Activated CD4-positive, CD25-positive, alpha-beta regulatory T cell treated with anti-CD3 and anti-CD28 coated beads, Interleukin-2, amount 50 U/mL, for 72 hours (primary cell): Measurements from ENCODE around the gene PSMD6.

Source experiments
- DNase-seq: peaks from one replicate; pipeline ENCODE4 v3.0.0; 2021

Gene PSMD6

DNA sequence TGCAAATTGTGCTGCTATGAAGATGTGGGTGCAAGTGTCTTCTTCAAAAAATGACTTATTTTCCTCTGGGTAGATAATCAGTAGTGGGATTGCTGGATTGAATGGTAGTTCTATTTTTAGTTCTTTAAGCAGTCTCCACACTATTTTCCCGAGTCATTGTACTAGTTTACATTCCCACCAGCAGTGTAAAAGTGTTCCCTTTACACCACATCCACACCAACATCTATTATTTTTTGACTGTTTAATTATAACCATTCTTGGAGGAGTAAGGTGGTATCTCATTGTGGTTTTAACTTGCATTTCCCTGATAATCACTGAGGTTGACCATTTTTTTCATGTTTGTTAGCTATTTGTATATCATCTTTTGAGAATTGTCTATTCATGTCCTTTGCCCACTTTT is 19.7 kb upstream of the PSMD6 start:
- DNase-seq: no peak

DNA sequence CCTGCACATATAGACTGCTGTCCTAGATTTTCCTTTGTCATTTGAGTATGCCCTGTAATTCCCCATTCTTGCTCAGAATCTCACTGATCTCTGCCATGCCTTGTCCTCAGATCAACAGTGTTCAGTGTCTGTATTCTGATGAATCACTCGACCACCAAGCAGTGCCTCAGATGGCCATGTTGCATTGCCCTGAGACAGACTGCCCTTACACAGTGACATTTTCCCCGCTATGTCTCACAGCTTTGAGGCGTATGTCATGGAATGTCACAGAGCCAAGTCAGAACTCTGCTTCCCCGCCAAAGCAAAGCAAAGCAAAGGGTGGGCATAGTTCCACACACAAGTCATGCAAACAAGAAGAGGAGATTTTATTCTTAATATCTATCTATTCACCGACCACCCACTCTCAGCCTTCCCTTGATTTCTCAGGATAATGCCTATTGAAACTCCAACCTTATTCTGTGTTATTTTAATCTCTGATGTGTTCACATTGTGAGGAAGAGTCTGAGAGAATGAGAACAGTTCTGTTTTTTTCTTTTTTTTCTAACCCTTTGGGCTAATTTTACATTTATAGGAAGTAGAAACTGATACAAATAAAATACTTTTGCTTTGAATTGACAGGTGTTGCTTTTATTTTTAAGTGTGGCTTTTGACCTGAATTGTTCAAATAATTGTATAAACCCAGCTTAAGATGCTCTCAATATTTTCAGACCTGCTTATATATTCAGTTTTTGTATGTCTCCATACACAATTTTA is 16.9 kb upstream of the PSMD6 start:
- DNase-seq: no peak

- no peak for DNase-seq
Measured at GRCh38 chr3:64039332-64039731, 16.0 kb upstream of the PSMD6 start.

DNA sequence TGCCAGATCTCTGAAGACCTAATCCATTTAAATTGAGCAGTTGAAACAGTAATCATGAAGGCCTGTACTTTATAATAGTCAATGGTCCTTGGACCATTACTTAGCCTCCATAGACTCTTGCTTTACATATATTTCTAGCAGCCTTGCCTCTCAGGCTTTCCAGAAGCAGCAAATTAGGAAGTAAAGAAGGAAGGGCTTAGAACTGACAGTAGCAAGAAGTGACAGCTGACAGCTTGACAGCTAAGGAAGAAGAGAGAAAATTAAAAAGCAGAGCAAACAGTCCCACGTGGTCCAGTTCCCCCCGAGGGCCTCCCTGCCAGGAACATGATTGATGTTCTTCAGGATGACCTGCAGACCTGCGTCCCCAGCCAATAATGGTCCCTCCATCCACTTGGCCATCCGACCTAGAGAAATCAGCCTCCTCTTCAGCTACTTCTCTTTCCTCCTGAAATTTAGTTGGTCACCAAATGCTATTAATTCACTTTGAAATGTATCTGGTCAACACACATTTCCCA is 15.0 kb upstream of the PSMD6 start:
- DNase-seq: no peak

GRCh38 chr3:64037084-64037483 is 13.8 kb upstream of the PSMD6 start:
- DNase-seq: no peak

DNA sequence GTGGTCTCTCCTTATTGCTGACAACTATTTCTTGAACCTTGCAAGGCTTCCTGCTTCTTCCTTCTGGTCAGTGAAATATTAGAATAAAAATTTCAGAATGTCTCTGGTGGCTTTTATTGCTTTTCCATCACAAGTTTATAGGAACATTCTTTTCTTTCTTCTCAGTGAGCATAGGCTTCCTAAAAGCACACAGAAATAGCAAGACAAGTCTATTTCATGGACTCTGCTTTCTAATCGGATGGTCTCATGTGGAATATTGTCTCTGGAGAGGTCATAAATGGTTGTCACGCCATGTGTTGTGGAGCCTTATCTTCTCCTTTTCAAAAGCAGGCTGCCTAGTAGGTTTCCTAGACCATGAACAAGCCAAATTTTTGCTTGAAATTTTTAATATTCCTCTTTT is 9.8 kb upstream of the PSMD6 start:
- no peak for DNase-seq

DNA sequence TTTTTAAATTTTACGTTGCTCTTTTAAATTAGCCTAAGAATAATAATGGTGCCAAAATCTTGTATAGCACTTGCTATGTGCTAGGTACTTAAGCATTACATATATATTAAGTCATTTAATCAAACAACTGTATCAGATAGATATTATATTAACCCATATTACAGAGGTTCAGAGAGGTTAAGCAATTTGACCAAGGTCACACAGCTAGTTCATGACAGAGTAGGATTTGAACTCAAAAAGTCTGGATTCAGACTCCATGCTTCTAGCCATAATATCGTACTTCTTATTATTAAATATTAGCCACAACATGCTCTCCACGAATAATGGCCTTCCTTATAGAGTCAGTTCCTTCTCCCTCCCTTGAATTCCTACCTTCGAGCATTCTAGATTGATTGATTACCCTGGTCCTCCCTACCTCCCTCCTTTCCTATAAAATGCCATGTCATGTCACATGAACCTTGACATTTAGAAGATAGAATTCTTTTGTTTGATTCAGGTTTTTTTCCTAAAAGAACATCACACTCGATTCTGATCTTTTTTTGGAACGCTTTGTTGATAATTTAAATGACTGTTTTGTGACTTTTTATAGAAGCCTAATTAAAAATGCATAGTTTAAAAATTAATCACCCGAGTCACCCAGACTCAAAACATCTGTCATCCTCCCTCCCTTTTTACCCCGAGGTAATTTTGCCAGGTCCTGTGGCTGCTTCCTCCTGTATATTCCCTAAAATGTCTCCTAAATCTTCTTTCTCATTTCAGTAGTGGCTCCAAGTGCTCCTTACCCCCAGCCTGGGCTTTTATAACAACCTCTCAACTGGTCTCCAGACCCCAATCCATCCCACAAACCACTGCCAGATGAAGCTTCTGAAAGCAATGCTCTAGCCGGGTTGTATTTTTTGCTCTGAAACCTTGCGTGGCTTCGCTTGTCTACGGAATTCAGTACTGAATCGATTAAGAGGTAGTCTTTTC is 8.5 kb upstream of the PSMD6 start:
- no peak for DNase-seq

- peak; percentile 78 for DNase-seq
Measured at GRCh38 chr3:64030741-64031140, 7.4 kb upstream of the PSMD6 start.

GRCh38 chr3:64029287-64029686 is 6.0 kb upstream of the PSMD6 start:
- no peak for DNase-seq

GRCh38 chr3:64028754-64029153 is 5.5 kb upstream of the PSMD6 start:
- DNase-seq: no peak

- no peak for DNase-seq
Measured at GRCh38 chr3:64027658-64028057, 4.4 kb upstream of the PSMD6 start.

DNA sequence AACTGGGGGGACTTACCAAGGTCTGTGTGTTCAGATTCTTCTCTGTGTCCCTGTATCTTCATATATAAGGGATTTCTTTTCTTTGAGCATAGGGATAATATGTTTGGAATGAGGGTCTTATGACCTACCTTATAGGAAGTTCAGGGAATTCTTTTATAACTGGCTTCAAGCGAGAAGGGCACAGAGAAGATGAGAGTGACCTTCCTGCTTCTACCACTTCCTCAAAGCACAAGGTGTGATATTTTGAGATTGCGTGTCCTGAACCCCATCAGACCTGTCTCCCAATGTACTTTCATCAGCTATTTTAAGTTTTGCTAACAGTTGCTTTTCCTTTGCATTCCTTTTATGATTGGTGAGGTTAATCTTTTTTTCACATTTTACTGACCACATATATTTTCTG is 3.1 kb upstream of the PSMD6 start:
- no peak for DNase-seq

- no peak for DNase-seq
Measured at GRCh38 chr3:64023861-64024223, 548 bp upstream of the PSMD6 start.

DNA sequence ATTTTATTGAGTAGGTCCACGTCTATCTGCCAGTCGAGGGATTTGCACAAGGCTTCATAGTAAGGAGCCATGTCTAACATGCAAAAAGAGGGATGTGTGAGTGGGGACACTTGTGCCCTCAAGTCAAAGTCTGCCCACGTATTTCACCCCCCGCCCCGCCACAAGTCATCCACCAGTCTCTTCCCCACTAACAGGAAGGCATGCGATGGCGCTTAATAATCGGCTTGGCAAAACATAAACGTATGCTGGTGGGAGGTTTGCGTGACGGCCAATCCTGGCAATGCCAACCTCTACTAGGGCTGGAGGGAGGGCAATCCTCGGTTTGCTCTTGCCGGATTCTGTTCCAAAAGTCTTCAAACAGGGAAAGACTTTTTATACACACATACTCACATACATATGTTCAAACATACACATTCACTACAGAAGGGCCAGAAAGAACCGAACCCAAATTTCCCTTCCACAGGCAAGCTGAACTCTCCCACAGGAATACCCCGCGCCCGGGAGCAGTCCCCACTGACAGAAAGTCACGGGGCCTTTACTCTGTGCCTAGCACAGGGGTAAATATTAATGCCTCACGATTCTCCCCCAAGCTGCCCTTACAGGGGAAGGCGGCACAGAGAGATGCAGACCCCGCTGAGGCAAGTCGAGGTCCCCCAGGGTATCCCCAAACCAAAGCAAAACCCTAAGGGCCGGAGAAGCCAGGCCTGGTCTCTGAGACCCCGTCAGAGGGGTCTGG is 675 bp downstream of the PSMD6 start:
- DNase-seq: peak; percentile 32

- DNase-seq: no peak
Measured at GRCh38 chr3:64021922-64022321, 1.4 kb downstream of the PSMD6 start.

- DNase-seq: no peak
Measured at GRCh38 chr3:64019879-64020278, 3.4 kb downstream of the PSMD6 start.

DNA sequence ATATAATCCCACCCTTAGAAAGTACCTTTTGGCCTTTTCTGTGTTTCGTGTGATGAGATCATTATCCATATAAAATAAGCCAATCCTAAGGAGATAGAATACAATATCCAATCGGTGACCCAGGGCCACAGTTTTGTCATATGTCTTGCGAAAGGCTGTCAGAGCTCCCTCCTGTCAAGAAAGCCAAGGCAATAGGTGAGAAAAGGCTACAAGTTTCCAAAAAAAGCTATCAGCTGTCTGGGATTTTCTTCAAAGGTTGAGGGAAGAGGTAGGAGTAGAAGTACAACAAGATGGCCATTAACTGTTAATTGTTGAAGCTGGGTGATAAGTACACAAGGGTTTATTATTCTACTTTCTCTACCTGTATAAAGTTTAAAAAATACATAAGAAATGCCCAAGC is 4.0 kb downstream of the PSMD6 start:
- DNase-seq: no peak

DNA sequence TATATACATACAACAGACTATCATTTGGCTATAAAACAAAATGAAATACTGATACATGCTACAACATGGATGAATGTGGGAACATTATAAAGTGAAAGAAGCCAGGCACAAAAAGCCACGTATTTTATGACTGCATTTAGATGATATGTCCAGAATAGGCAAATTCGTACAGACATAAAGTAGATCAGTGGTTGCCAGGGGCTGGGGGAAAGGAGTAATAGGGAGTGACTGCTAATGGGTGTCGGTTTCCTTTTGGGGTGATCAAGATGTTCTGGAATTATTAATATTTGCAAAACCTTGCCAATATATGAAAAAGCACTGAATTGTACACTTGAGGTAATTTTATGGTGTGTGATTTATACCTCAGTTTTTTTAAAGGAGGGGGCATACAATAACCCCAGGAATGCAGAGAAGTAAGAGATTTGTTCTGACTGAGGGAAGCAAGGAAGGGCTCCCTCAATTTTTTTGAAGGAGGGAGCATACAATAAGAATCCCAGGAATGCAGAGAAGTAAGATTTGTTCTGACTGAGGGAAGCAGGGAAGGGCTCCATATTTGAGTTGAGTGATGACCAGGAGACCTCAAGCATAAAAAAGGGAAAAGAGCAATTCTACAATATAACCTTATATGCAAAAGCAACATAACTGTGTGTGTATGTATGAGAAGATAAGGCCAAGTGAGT is 6.2 kb downstream of the PSMD6 start:
- DNase-seq: no peak

DNA sequence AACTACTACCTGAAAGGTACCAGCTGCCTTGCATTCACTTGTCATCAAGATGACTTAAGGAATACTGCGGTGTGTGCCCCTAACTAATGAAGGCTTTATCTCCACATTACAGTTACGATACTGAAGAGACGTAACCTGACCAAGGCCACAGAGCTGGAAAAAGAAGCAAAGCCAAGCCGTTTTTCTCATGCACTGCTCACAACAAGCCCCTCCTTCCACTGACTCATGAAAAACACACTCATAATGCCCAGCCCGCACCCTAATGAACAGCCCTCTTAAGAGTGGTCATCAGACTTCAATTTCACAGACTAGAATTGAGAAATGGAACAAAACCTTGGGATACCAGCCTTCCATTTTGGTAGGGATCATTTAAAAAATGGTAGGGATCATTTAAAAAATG is 11.6 kb downstream of the PSMD6 start:
- no peak for DNase-seq

GRCh38 chr3:64010199-64010598 is 13.1 kb downstream of the PSMD6 start:
- DNase-seq: no peak

- no peak for DNase-seq
Measured at GRCh38 chr3:64009528-64009927, 13.8 kb downstream of the PSMD6 start.

- DNase-seq: no peak
Measured at GRCh38 chr3:64008487-64009351, 14.6 kb downstream of the PSMD6 start.
